H1 (cell line): ENCODE results near the gene IFNL1. TPM values are rescaled to one million over a fixed set of nuclear protein-coding genes. Genes with fewer than 3 reads are reported as not detected.

Source experiments
- ATF2 ChIP-seq: IDR thresholded peaks from 2 replicates; pipeline ENCODE4 v1.6.1; 2012; ENCODE audit warnings: low read length, inconsistent platforms
- CHD7 ChIP-seq: fragments of 300-600 bp; sonication (generic); IDR thresholded peaks from 2 replicates; pipeline ENCODE4 v1.7.1; 2012; ENCODE audit warnings: low read length, moderate library complexity, mild to moderate bottlenecking, inconsistent platforms; ENCODE audit not compliant: insufficient replicate concordance
- GABPA ChIP-seq: IDR thresholded peaks from 2 replicates; pipeline ENCODE4 v1.6.1; 2011; ENCODE audit warnings: mild to moderate bottlenecking, low read length, moderate library complexity, borderline replicate concordance; ENCODE audit not compliant: insufficient read depth
- NANOG ChIP-seq: IDR thresholded peaks from 2 replicates; pipeline ENCODE4 v1.6.1; 2011; ENCODE audit warnings: low read length, low read depth, mild to moderate bottlenecking, inconsistent platforms; ENCODE audit not compliant: insufficient read depth, poor library complexity, severe bottlenecking
- POLR2A ChIP-seq, 2 experiments: IDR thresholded peaks; 1 replicate in 1 of 2; 2 replicates in 1 of 2; pipeline ENCODE4 v1.6.1; 2011; ENCODE audit warnings: low read depth in 2 of 2, low read length in 2 of 2, mild to moderate bottlenecking in 2 of 2; ENCODE audit errors: control extremely low read depth in 1 of 2
- SP1 ChIP-seq: IDR thresholded peaks from 2 replicates; pipeline ENCODE4 v1.6.1; 2011; ENCODE audit warnings: low read depth, low read length
- TAF7 ChIP-seq: optimal IDR thresholded peaks from 2 replicates; pipeline ENCODE3; 2011; ENCODE audit warnings: low read depth, mild to moderate bottlenecking, inconsistent platforms, low read length, moderate library complexity, borderline replicate concordance
- polyA plus RNA-seq, 7 experiments: library from polyadenylated mRNA; depleted of rRNA in 3 of 7; stranded (reverse) in 5 of 7; unstranded in 2 of 7; fragments of >200 nt in 5 of 7; fragments of 200-250 nt in 2 of 7; gene quantifications; 1 replicate in 5 of 7; 2 replicates in 1 of 7; 4 replicates in 1 of 7; pipeline versions ENCODE4 v1.2.1 to v1.2.3, GENCODE V29; 2011 to 2013; ENCODE audit warnings: missing spikeins in 2 of 7, mixed read lengths in 2 of 7
- total RNA-seq: library from RNA; stranded (reverse); fragmentation: NEBNext Ultra II Directional; extraction: Animal tissue kit (Norgen Biotek cat#: 25700); gene quantifications from 2 replicates; pipeline ENCODE4 v1.2.1, GENCODE V29; 2021

Gene IFNL1
- total and polyA plus RNA-seq, 2 of the 8 experiments (the other 6 are each of a cell fraction or from before 2014, with no cell fraction given), result not detected

GRCh38 chr19:39319098-39319891, 23.1 kb downstream of the IFNL1 start (continued):
- TF ChIP-seq CHD7 (no peak), TAF7 (no peak), SP1 (no peak), ATF2 (no peak), POLR2A (IDR thresholded peaks at IDR 0.05; ENCODE audit: control extremely low read depth in 1 of 2, low read depth in 2 of 2, low read length in 2 of 2) (no peak), NANOG (no peak), GABPA (no peak)
